Large intestine (tissue), 3 donors: Measurements from ENCODE around the gene LCN6. TPM values are rescaled to one million over a fixed set of nuclear protein-coding genes. Genes with fewer than 3 reads are reported as not detected.
A peak's percentile ranks its signal among the peaks of the same experiment; 100 is the strongest.
"Not testable (repeated sequence)": the region's sequence is repeated elsewhere in the genome, so short reads cannot be mapped to it uniquely, and the experiment has no call there.

ENCODE experiments used
- DNase-seq, 2 donors: peaks; one replicate each; pipeline versions ENCODE4 v3.0.0 to v3.0.0-alpha.2; 2013
- H3K27ac ChIP-seq: one replicate; pipeline ENCODE4 v1.5.1; 2013; ENCODE audit warnings: low read length
- H3K27me3 ChIP-seq: 2 replicates; pipeline ENCODE4 v1.6.1; 2013; ENCODE audit warnings: low read length; ENCODE audit not compliant: control insufficient read depth, insufficient read depth
- H3K36me3 ChIP-seq: 2 replicates; pipeline ENCODE4 v1.6.1; 2013; ENCODE audit warnings: low read length; ENCODE audit not compliant: control insufficient read depth, insufficient read depth
- H3K4me1 ChIP-seq: one replicate; pipeline ENCODE4 v1.6.1; 2013; ENCODE audit warnings: low read length; ENCODE audit not compliant: control insufficient read depth, insufficient read depth
- H3K4me3 ChIP-seq: one replicate; pipeline ENCODE4 v1.5.1; 2013; ENCODE audit warnings: low read length
- H3K9me3 ChIP-seq: one replicate; pipeline ENCODE4 v1.6.1; 2013; ENCODE audit warnings: mild to moderate bottlenecking, low read depth, low read length, moderate library complexity; ENCODE audit not compliant: control insufficient read depth
- WGBS: methylation state at CpG from one replicate; pipeline ENCODE4 v1.1.5; 2013; ENCODE audit warnings: low lambda C conversion rate; ENCODE audit not compliant: insufficient coverage; 5-methylcytosine and 5-hydroxymethylcytosine counted together
- polyA plus RNA-seq: library from polyadenylated mRNA; unstranded; fragments of 120-200 nt; gene quantifications from one replicate; pipeline ENCODE4 v1.2.1, GENCODE V29; 2013

The LCN6 gene
- polyA plus RNA-seq, 1 donor = 2.8 TPM

DNA sequence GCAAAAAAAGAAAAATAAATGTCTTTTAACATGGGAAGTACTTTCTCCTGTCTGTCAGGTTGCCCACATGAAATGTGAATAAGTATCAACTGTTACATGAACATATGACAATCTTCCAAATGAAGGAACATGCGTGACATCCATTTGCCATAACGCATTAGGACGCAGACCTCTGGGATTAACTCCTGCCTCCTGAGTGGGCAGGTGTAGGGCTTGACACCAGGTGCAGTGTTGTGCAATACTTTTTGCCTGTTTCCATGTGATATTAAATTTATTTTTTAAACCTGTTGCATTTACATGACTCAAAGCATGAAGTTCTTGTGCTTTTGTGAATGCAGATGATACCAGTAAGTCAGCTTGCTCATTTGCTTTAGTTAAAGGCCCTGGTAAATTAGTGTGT, 34.1 kb upstream of the LCN6 start:
- Histone ChIP-seq H3K4me1 (peaks cover 33% of the 10 kb centered on the region), H3K27ac (no peak overlapping the region), H3K36me3 (no peaks in the 10 kb centered on the region), H3K4me3 (no peak overlapping the region), H3K9me3 (no peaks in the 10 kb centered on the region), H3K27me3 (no peaks in the 10 kb centered on the region)
- DNase-seq = no peak
- no CpG with 5 or more reads among the region's 3 CpGs for WGBS

GRCh38 chr9:136779808-136780207, 31.5 kb upstream of the LCN6 start:
- no peak overlapping the region for H3K4me3 ChIP-seq
- peaks cover 39% of the 10 kb centered on the region for H3K4me1 ChIP-seq
- no peaks in the 10 kb centered on the region for H3K9me3 ChIP-seq
- H3K27ac ChIP-seq = no peak overlapping the region
- no peaks in the 10 kb centered on the region for H3K27me3 ChIP-seq
- no CpG with 5 or more reads among the region's 5 CpGs for WGBS
- no peaks in the 10 kb centered on the region for H3K36me3 ChIP-seq
- DNase-seq = no peak

- peak; percentile 90 to 96 for DNase-seq
- Histone ChIP-seq H3K9me3 (peaks cover 13% of the 10 kb centered on the region), H3K4me3 (peak overlapping the region; percentile 2), H3K27ac (peak overlapping the region; percentile 82), H3K4me1 (peaks cover 34% of the 10 kb centered on the region), H3K27me3 (no peaks in the 10 kb centered on the region), H3K36me3 (no peaks in the 10 kb centered on the region)
- WGBS = no CpG with 5 or more reads among the region's 14 CpGs
Observed at GRCh38 chr9:136777359-136777758, 29.0 kb upstream of the LCN6 start.

DNA sequence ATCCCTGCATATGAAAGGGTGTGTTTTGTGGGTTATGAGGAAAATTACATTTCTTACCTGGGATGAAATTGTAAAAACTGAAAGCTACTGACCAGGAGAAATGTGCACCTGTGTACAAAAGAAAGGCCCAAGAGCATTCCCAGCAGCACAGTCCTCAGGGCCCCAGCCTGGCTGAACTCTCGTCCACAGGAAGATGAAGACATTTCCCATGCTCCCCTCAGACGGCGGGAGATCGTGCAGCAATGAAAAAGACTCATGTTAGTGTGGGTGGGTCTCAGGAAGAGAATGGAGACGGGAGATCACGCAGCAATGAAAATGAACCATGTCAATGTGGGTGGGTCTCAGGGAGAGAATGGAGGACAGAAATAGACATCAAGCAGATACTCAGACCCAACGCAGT, 28.6 kb upstream of the LCN6 start:
- peak overlapping the region; percentile 2 for H3K4me3 ChIP-seq
- peak overlapping the region; percentile 82 for H3K27ac ChIP-seq
- DNase-seq = no peak
- H3K9me3 ChIP-seq = peaks cover 13% of the 10 kb centered on the region
- WGBS = 29% methylated on average over 5 of the region's 7 CpGs
- no peaks in the 10 kb centered on the region for H3K36me3 ChIP-seq
- peaks cover 34% of the 10 kb centered on the region for H3K4me1 ChIP-seq
- no peaks in the 10 kb centered on the region for H3K27me3 ChIP-seq

- H3K4me3 ChIP-seq = no peak overlapping the region
- no CpG with 5 or more reads among the region's 6 CpGs for WGBS
- no peak overlapping the region for H3K27ac ChIP-seq
- no peaks in the 10 kb centered on the region for H3K36me3 ChIP-seq
- no peaks in the 10 kb centered on the region for H3K27me3 ChIP-seq
- no peak for DNase-seq
- peaks cover 28% of the 10 kb centered on the region for H3K4me1 ChIP-seq
- peaks cover 13% of the 10 kb centered on the region for H3K9me3 ChIP-seq
Observed at GRCh38 chr9:136775191-136775590, 26.9 kb upstream of the LCN6 start.

DNA sequence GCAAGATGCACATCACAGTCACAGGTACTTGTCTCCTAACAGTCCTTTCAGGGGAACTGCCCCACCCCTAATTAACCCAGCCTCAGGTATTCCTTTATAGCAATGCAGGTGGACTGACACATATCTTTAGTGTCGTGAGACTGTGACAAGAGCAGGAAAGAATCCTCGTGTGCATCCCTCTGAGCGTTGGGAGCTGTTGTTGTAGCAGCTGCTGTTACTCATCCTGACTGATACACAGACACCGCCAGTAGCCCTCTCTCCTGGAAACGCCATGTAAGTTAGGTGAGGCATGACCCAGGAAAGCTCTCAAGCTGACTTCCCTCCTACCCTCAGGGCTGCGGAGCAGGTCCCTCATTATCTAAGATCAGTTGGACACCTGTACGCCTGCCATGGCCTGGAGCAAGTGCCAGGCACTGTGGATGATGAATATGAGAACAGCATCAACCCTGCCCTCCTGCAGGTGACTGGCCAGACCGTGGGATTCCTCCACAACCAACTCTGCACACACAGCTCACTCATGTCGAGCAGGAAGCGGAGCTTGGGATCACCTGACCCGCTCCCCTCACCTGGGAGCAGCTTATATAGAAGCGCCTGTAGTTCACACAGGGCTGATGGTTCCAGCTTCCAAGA, 26.2 kb upstream of the LCN6 start:
- Histone ChIP-seq H3K4me3 (no peak overlapping the region), H3K9me3 (peaks cover 13% of the 10 kb centered on the region), H3K36me3 (no peaks in the 10 kb centered on the region), H3K27me3 (no peaks in the 10 kb centered on the region), H3K27ac (no peak overlapping the region), H3K4me1 (peaks cover 27% of the 10 kb centered on the region)
- DNase-seq = no peak
- no CpG with 5 or more reads among the region's 12 CpGs for WGBS

DNA sequence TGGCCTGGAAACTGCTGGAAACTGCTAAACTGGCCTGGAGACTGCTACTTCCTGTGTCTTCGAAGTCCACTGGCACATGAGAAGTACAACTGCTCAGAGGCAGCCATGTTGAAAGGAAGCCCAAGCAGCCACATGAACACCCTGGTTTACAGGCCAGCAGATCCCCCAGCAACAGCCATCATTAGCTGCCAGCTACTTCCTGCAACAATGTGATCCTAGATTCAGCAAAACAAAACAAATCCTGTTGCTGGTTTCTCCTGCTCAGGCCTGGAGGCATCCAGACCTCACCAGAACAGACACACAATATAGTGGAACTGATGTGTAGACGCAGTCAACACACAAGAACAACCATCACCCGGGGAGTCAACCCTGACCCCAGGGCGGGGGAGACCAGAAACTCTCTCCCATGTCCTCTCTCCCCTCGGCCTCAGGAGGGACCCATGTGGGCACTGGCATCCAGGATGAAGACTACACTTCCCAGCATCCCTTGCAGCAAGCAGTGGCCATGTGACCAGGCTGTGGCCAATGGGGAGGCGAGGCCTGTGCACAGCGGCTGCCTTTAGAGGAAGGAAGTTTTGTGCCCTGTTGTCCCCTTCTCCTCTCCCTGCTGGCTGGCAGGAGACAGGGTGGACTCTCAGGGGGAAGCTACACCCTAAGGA, 25.2 kb upstream of the LCN6 start:
- no CpG with 5 or more reads among the region's 7 CpGs for WGBS
- Histone ChIP-seq H3K27ac (no peak overlapping the region), H3K4me1 (peaks cover 27% of the 10 kb centered on the region), H3K9me3 (peaks cover 13% of the 10 kb centered on the region), H3K4me3 (no peak overlapping the region), H3K27me3 (no peaks in the 10 kb centered on the region), H3K36me3 (no peaks in the 10 kb centered on the region)
- DNase-seq = no peak

DNA sequence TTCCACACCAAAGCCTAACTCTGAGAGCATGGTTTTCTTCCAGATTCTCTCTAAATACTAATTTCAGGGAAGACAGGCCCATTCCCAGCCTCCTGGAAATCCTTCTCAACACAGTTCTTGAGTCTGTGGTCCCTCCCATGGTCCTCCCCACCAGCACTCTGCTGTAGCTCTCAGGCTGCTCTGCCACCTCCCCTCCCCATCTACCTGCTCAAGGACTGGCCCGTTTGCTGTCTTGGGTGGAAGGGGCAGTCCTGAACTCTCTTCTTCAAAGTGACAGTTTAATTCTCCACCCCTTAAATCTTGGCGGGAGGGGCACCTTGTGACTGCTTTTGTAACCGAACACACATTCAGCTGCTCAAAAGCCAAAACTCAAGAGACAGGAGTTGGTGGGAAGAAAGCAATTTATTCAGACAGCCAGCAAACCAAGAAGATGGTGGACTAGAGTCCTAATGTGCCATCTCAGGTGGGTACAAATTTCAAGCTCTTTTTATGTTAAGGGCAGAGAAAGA, 23.6 kb upstream of the LCN6 start:
- peaks cover 13% of the 10 kb centered on the region for H3K9me3 ChIP-seq
- no peak overlapping the region for H3K27ac ChIP-seq
- peaks cover 2% of the 10 kb centered on the region for H3K27me3 ChIP-seq
- no peak for DNase-seq
- no peak overlapping the region for H3K4me3 ChIP-seq
- H3K4me1 ChIP-seq = peaks cover 11% of the 10 kb centered on the region
- H3K36me3 ChIP-seq = no peaks in the 10 kb centered on the region
- 100% methylated on average over 2 of the region's 3 CpGs for WGBS

DNA sequence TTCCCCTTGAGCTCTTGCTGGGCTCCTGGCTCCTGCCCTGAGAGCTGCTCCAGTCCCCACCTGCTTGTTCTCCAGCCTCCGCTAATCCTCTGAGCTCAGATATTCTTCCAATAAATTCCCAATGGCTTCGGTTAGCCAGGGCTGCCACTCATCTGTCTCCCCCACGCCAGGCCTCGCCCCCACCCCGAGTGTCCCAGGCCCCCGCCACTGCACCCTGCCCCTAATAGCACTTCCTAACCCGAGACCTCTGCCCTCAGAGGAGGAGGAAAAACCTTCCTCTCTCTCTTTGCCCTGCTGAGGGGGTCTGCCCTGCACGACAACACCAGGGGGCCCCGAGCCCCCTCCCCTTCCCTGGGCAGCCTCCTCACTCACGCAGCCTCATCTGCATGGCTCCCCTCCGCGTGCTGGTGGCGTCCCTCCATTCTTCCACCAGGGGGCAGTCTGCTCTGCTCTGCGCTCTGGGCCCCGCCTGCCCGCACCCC, 21.4 kb upstream of the LCN6 start:
- DNase-seq = no peak
- peaks cover 5% of the 10 kb centered on the region for H3K4me1 ChIP-seq
- peaks cover 2% of the 10 kb centered on the region for H3K27me3 ChIP-seq
- peaks cover 13% of the 10 kb centered on the region for H3K9me3 ChIP-seq
- no CpG with 5 or more reads among the region's 16 CpGs for WGBS
- no peak overlapping the region for H3K27ac ChIP-seq
- no peaks in the 10 kb centered on the region for H3K36me3 ChIP-seq
- H3K4me3 ChIP-seq = no peak overlapping the region

DNA sequence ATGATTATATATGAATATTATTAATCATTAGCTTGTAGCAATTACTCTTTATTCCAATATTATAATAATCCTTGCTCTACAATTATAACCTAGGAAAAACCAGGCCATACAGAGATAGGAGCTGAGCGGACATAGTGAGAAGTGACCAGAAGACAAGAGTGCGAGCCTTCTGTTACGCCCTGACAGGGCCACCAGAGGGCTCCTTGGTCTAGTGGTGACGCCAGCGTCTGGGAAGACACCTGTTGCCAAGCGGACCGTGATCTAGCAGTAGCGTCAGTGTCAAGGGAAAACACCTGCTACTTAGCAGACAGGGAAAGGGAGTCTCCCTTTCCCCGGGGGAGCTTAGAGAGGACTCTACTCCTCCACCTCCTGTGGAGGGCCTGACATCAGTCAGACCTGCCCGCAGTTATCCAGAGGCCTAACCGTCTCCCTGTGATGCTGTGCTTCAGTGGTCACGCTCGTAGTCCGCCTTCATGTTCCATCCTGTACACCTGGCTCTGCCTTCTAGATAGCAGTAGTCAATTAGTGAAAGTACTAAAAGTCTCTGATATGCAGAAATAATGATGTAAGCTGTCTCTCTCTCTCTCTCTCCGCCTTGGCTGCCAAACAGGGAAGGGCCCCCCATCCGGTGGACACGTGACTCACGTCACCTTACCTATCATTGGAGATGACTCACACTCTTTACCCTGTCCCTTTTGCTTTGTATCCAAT, 18.2 kb upstream of the LCN6 start:
- WGBS = no CpG with 5 or more reads among the region's 18 CpGs
- not testable (repeated sequence) for DNase-seq, H3K9me3 ChIP-seq, H3K27ac ChIP-seq, H3K4me3 ChIP-seq, H3K36me3 ChIP-seq, H3K27me3 ChIP-seq
- peaks cover 13% of the 10 kb centered on the region for H3K4me1 ChIP-seq
